ENCODE results near the gene RALGPS1.

The RALGPS1 gene

DNA sequence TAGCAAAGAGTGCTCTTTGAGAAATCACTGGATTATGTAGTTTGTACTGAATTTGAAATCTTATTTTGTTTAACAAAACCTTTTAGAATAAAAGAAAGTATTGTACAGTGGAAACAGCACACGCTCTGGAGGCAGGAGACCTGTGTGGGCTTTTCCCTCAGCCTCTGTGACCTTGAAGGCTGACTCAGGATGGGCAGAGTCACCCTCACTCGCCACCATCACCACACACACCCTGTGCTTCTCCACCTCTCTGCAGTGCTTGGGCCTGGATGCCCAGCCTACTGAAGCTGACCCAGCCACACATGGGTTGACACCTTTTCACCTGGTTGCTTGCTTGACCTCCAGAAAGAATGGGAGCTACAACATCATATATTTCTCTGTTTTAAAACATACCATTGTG, 188.2 kb downstream of the RALGPS1 start:
- DNase-seq (ENCODE audit: low spot score) = no peak

DNA sequence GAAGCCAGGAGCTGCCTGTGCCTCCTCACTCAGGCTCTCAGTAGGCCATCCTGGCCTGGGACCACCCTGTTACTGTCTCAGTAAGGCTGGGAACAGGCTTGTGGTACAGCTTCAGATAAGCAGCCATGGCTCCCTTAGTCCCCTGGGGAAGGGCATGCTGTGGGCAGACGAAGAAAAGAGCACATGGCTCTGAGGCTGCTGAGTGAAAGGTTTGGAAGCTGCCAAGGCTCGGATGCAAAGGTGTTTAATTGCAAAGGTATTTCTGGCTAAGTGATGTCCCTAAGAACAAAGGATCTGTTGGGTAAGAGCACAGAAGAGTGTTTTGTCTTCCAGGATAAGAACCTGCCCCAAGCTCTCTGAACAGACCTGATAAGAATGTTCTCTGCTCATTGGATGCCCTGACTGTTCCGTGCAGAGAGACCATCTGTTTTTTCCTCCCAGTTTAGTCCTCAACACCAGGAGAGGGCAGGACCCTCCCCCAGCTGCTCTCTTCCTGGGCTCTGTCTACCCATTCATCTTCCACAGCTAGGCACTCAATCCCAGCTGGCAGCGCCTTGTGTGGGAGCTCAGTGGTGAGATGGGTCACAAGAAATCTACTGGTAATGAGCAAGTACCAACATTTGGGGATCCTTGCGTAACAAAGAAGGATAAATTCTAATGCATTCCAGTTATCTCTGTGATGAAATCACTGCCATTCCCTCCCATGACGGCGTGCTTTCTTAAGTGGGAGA, 190.2 kb downstream of the RALGPS1 start:
- DNase-seq (ENCODE audit: low spot score) = no peak

DNA sequence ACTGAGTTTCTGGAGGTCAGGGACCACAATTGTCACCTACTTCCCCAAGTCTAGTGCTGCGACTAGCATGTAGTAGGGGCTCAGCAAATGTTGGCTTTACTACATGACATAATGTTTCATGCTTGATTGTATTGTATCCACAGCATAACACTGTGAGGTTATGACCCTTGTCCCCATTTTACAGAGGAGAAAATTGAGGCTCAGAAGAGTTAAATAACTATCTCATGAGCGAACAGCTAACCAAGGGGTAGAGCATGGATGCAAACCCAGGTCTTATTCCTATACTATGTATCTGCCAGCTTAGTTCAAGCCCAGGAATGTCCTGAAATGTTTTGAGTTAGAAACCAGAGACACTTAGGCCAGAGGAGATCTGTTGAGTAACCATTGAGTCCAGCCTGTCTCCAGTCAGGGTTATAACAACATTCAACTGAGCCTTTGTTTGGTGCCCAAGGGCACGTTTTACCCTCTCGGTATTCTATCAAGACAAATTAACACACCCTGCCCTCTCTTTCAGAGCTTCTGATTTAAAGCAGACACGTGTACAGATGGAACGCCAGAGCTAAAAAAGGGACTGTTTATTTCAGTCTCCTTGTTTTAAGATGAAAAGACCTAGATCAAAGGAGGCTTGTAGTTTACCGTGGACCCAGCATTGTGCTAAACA, 191.4 kb downstream of the RALGPS1 start:
- DNase-seq (ENCODE audit: low spot score) = no peak

DNA sequence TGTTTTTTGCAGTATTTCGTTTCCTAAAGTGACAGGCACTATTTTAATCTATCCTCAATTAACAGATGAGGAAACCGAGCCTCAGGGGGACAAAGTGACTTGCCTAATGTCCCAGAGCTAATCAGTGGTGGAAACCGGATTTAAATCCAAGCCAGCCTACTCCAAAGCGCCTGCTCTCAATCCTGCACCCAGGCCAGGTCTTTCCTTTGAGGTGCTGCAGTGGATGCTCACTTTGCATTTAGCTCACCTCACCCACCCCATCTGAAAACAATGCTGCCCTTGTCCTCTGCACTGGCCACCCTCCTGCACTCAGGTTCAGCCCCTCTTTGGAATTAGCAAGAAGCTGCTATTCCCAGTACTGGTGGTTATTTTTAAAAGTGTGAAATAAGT, 191.9 kb downstream of the RALGPS1 start:
- no peak for DNase-seq (ENCODE audit: low spot score)

DNA sequence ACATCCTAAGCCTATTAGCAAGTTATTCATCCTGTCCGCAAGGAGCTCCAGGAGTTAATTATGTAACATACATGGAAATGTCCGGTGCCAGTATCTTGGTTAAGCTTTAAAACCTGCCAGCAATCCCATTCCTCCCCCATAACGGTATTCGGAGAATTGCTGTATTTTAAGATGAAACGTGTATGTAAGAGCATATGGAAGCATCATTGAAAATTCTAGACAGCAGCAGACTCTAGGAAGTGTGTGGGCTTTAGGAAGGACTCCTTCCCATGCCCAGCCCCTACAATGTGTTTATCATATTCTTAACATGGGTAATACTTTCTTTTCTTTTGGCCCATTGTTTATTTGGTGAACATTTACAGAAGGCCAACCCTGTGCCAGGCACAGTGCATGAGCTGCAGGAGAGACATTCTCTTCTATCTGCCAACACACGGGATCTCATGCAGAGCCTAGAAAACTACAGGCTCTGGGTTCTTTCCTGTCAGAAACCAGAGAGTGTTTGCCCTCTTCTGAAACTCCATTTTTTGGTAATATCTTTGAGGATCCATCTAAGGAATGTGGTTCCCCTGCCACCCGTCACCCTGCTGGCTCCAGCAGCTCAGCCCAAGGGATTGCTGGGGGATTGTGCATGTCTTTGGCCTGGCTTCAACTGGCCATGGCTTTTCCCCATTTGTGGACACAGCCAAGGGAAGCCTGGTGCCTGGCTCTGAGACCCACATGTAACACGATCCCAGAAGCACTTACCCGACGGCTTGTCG, 192.8 kb downstream of the RALGPS1 start:
- no peak for DNase-seq (ENCODE audit: low spot score)

DNA sequence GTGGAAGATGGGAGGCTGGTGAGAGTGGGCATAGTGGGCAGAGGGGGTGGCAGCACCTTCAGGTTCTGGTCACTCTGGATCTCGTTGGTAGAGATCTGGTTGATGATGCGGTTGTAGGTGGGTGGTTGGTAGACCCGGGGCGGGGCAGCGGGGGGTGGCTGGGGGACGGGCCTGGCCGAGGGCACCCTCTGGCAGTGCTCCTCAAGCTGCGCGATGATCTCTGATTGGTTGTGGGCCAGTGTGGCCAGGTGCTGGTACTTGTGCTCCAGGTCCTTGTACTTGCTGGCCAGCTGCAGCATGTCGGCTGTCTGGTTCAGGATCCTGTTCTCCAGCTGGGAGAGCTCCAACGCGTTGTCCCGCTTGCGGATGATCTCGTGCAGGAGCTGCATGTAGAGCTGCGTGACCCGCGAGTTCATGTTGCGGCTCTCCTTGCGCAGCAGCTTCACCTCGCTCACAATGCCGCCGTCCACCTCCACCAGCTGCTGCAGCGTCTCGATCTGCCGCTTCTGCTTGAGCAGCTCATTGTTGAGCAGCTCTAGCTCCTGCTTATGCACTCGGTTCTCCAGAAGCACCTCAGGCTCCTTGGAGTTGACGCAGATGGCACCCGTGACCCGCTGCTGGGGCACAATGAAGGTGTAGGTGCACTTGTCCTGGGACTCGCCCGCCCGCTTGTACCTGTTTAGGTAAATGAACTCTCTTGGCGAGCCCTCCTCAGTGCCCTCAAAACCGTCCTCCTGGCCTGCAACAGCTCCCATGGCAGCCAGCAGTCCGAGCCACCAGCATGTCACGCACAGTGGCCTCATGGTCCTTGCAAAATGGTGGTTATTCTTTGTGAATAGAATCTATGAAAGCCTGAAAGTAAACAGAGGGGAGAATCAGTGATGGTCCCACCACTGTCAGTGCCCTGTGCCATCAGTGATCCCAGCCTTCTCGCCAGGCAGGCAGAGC, 193.6 kb downstream of the RALGPS1 start:
- no peak for DNase-seq (ENCODE audit: low spot score)

DNA sequence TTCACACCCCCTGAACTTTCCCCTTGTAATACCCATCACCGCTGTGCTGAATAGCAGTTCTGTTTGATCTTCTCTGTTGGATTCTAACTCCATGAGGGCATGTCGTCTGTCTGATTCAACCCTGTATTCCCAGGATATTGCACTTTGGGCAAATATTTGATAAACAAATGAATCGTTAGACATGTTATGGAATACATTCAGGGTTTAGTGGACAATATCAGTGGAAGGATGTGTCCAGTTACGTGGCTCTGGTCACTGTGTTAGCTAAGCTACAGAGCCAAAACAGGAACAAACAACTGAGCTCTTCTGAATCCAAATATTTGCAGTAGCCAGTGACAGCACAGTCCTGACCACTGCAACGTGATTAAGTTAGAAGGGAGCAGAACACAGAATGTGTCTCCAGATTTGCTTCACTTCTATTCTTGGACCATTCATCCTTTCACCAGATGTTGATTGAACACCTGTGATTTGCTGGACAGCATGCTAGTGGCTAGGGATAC, 194.7 kb downstream of the RALGPS1 start:
- no peak for DNase-seq (ENCODE audit: low spot score)

DNA sequence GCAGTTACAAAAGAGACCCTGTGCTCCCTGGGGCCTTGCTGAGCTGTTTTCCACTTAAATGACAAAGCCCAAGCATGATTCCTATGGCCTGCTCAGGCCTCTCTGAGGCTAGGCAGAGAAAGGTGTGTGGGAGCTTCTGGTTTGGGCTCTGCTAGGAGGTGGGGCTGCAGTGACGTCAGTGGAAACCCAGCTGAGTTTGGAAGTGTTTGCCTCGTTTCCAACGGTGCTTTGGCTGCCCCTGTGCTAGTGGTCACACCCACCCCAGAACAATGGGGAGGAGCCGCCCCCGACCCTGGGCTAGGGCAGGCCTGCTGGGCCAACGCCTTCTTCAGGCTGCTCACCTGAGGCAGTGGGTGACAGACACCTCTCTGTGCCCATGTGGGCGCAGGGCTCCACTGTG, 197.5 kb downstream of the RALGPS1 start:
- DNase-seq (ENCODE audit: low spot score) = no peak

DNA sequence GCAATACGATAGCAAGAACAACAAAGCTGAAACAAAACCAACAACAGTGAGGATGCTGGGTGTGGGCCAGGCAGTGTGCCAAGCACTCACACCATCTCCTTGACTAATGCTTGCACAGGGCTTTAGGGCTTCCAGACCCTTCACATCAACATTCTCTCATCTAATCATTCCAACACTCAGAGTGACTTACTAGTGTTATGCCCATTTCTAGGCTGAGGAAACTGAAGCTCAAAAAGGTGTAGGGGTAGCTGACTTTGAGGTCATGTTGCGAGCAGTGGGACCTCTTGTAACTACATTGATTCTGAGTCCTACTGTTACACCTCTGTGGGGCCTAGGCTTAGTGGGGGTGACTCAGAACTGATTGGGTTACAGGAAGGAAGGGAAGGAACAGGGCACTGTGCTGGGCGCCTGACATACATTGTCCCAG, 198.2 kb downstream of the RALGPS1 start:
- DNase-seq (ENCODE audit: low spot score) = peak; percentile 14

DNA sequence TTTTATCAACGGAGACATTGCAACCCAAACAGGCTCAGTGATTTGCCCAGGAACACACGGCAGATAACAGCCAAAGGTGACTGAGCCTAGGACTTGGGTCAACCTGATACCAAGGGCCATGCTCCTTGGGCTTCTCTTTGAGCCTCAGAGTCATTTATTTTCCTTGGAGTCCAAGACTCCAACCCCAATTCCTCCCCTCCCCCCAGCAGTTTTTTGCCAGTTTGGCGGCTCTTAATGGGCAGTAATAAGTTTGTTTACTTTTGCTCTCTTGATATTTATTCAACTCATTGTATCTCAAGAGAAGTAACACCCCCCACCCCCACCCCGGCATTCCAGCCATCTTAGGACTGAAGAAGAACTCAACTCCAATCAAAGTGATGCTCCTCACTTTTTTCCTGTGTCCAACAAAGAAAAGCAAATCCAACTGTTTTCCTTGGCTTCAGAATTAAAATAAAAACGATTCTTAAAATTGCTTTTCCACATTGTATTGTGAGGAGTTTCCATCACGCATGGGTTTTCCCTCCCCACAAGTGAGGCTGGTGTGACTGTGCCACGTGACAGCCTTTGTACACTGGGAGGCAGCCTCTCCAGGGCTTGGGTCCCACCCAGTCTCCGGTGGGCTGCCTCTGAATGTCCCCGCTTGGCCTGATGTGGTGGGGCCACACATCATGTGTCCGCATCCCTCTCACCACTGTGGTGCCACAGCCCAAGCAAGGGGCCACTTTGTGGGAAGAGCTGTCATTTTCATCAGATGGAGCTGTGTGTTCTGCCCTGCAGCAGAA, 198.8 kb downstream of the RALGPS1 start:
- DNase-seq (ENCODE audit: low spot score) = no peak

DNA sequence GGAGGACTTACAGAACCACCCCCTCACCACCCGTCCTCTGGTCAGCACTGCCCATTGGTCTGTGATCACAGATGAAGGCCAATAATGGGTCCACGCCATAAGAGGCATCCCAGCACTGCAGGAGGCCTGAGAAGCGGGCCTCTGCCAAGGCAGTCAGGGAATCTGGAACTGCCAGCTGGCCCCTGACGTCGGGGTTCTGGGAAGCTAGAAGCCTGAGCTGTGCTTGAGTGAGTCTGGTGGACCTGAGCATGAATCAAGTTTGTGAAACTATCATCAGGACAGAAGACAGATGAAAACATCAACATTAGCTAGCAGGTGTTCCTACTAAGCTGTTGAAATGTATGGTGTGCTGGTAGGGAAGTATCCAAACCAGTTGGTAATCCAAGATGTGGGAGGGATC, 200.0 kb downstream of the RALGPS1 start:
- no peak for DNase-seq (ENCODE audit: low spot score)

DNA sequence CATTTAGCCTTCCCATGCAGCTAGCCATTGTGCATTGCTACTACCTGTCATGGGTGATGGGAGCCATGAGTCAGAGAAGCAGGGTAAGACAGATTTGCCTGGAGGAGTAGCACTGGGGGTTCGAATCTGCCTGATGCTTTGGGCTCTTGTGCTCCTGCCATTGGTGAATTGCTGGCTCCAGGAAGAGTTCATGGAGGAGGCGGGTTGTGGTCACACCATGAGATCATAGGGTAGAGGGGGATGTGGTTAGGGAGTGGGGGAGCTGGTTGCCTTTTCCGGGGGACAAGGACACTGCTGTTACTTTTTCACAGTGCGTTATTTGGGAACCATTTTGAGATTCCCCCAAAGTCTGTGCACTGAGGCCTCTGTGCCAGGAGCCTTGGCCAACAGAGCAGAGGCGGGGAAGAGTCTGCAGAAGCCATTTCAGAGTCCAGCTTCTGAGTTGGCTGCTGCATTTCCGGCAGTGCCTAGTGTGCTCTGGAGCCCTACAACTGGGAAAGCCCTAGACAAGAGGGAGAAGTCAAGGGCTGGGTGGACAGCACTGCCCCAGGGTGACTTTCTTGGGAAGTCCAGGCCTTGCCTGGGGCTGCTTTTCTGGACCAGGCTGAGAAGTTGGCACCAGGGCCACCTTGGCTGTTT, 201.6 kb downstream of the RALGPS1 start:
- DNase-seq (ENCODE audit: low spot score) = no peak

DNA sequence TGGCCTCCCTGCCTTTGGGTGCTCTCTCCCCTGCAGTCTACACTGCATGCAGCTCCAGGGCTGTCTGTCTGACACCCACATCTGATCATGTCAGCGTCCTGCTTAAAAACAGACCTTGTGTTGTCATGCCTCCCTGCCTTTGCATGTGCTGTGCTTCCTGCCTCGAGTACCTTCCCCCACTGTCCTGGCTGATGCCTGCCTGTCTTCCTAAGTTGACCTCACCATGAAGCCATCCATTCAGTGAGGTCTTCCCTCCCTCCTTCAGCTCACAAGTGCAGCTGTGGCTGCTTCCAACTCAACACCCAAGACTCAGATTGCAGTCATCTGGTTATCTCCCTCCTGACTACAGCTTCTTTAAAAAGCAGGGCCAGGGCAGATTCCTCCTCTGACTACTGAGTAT, 202.4 kb downstream of the RALGPS1 start:
- no peak for DNase-seq (ENCODE audit: low spot score)

DNA sequence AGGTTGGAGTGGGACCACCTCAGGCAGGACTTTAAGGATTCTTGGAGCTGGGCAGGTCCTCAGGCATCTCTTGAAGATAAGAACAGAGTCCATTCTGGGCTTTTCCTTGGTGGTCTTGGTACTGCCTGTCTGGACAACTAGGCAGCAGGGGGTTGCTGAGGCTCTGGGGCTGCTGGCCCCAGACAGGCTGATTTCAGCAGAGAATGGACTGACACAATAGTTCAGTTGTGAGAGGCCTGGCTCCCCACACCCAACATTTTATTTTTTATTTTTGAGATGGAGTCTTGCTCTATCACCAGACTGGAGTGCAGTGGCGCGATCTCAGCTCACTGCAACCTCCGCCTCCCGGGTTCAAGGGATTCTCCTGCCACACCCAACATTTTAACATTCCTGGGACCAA, 203.2 kb downstream of the RALGPS1 start:
- no peak for DNase-seq (ENCODE audit: low spot score)

DNA sequence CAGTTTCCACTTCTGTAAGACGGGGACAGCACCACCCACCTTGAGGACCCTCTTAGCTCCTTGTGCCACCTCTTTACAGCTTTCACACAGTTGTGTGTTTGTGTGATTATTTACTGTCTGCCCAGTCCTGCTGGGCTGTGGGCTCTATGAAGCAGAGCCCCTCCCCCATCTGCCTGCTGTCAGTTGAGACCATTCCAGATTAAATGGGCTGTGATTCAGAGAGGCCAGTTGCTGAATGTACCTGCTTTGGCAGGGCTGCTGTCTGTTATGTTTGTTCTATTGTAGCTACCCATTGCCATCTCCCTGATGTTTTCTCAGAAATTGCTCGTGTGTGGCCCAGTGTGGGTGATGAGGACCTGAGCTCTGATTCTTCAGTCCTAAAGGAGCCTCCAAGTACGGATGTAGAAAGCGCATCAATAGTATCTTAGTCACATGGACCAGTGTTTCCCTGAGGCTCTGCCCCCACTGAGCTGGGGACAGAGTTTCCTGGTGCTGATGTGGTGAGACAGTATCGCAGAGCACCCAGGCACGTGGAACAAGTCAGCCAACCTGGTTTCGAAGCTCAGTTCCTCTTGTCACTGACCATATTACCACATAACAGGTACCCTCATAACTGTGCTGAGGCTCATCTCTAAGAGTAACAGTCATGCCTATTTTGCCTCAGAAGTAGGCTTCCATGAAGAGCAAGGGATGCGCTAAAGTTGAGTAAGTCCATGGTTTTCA, 204.2 kb downstream of the RALGPS1 start:
- no peak for DNase-seq (ENCODE audit: low spot score)

DNA sequence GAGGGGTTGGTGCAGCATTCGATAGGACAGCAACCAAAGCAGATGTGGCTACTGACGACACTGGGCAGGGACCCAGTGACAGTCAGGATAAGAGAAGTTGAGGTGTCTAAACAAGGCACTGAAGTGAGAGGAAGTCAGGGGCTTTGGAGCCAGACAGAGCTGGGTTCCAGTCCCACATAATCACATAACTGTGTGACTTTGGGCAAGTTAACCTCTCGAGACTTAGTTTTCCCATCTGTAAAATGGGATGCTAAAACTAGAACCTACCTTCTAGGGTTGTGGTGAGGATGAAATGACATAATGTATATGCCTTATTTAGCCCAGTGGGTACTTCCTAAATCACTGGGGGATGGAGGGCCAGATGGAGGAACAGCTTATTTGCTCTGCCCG, 204.7 kb downstream of the RALGPS1 start:
- DNase-seq (ENCODE audit: low spot score) = no peak

DNA sequence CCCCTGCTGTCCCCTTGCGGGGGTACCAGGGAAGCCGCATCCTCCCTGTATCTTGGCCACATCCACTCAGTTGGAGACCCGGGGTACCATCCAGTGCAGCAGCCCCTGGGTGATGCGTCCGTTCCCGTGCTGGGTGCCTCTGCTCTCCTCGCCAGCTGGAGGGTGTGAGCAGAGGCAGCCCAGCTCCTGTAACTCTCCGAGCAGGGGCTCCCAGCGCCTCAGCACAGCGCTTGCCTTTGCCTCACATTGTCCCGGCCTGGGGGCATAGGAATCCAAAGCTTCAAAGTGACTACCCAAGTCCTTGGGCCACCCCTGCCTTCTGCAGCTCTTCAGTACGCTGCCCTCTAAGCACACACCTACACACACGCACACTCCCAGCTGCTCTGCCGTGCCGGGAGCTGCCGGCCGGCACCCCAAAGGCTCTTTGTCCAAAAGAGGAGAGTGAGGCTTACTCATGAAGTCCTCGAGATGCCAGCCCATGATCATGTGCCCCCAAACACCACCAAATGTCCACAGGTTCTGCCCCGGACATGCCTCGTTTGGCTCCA, 207.1 kb downstream of the RALGPS1 start:
- DNase-seq (ENCODE audit: low spot score) = peak; percentile 12

DNA sequence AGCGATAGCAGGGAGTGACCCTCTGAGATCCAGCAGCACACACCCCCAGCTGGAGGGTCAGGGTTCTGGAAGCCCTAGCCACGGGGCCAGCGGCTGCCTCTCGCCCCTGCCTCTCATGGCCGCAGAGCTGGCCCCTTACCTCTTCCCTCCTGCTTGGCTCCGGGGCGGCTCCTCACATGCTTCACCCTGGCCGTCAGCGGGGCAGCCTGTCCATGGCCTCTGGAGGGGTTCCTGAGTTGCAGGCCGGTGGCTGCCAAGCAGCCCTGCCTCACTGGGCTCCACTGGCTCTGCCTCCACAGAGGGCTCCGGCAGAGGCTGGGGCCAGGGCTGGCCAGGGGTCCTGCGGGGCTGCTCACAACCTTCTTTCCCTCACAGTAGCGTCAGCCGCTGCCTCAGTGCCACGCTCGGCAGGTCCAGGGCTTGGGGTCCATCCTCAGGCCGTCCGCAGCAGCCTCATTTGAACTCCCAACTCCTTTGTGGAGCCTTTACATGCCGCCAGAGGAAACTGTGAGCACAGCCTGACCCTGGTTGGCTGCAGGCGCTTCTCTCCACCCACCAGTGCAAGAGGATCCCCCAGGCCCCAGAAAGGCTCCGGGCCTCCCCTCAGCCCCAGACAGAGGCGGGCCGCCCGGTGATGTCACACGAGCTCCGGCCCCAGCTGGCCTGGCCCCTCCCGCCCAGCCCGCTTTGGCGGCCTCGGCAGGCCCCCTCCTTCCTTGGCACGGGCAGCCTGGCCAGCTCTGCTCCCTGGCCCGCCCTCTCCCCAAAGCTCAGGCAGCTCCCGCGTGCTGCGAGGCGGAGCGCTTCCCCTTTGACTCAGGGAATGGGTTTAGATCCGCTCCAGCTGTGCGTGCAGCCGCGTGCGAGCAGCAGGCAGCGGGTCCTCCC, 207.8 kb downstream of the RALGPS1 start, which contains the start of gene ANGPTL2:
ANGPTL2 (minus strand) TSS at position 460 of the 888 bp plus-strand sequence. CDS start 13,904 bp downstream, outside the sequence.
- peak; percentile 93 for DNase-seq (ENCODE audit: low spot score)

Data from AG08395 (cell line).